Measurements from ENCODE around the gene LTB4R2. TPM values are rescaled to one million over a fixed set of nuclear protein-coding genes. Genes with fewer than 3 reads are reported as not detected.

LTB4R2 gene
- total and polyA plus RNA-seq, 2 donors (not counting 1 experiment from before 2014, with no cell fraction given) = 10.7 to 11.7 TPM

DNA sequence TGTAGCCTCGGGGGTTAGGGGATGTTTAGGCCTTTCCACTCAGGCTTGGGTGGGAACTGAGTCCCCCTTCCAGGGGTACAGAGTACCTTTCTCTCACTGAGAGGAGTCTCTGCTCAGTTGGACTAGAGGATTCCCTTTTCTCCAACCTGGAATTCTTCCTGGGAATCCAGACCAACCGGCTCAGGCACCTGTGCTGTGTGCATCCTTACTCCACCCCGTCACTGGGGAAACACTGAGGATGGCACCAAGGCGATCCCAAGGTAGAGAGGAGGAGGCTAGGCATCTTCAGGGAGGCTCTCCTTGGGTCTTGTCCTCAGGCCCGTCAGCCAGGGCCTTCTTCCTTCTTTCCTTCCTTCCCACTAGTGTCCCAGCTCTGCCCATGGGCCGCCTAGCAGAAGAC is 46.1 kb upstream of the LTB4R2 start:
- H3K4me1 ChIP-seq (ENCODE audit: control insufficient read depth in 2 of 2, insufficient read depth in 2 of 2, low read length in 2 of 2) = no peaks in the 10 kb centered on the region
- POLR2A ChIA-PET = no interaction called here

GRCh38 chr14:24264298-24264697 is 45.6 kb upstream of the LTB4R2 start:
- Histone ChIP-seq H3K36me3 (replicated peaks in 1 of 2; ENCODE audit: control extremely low read depth in 1 of 2, control insufficient read depth in 1 of 2, extremely low read depth in 1 of 2, insufficient read depth in 2 of 2, low read length in 1 of 2) (peaks cover 0 to 35% of the 10 kb centered on the region in 2 experiments), H2AFZ (ENCODE audit: insufficient read depth, low read depth, low read length, poor library complexity, severe bottlenecking) (no peak overlapping the region), H3K4me3 (ENCODE audit: control extremely low read depth in 1 of 5, extremely low read depth in 1 of 5, insufficient read depth in 1 of 5, low read depth in 2 of 5, low read length in 4 of 5) (no peak overlapping the region), H4K20me1 (ENCODE audit: control insufficient read depth, insufficient read depth, low read length, poor library complexity, severe bottlenecking) (no peaks in the 10 kb centered on the region), H3K79me2 (ENCODE audit: control insufficient read depth, insufficient read depth, low read length) (no peaks in the 10 kb centered on the region), H3K27ac (ENCODE audit: low read length in 2 of 2) (no peak overlapping the region), H3K4me1 (ENCODE audit: control insufficient read depth in 2 of 2, insufficient read depth in 2 of 2, low read length in 2 of 2) (no peaks in the 10 kb centered on the region), H3K9me3 (ENCODE audit: control extremely low read depth in 1 of 3, control insufficient read depth in 2 of 3, insufficient read depth in 1 of 3, low read length in 2 of 3) (no peaks in the 10 kb centered on the region), H3K27me3 (replicated peaks in 1 of 4; ENCODE audit: control extremely low read depth in 1 of 4, control insufficient read depth in 3 of 4, insufficient read depth in 4 of 4, low read length in 3 of 4) (no peaks in the 10 kb centered on the region), H3K4me2 (replicated peaks; ENCODE audit: low read depth, low read length, poor library complexity, severe bottlenecking) (no peak overlapping the region), H3K9ac (ENCODE audit: low read length) (no peak overlapping the region)
- 95% methylated on average over 6 of the region's 6 CpGs for WGBS (ENCODE audit: insufficient coverage)
- DNase-seq (no peak), ATAC-seq (ENCODE audit: low read depth) (no peak)
- TF ChIP-seq EZH2 (IDR thresholded peaks at IDR 0.05; ENCODE audit: borderline replicate concordance, insufficient read depth, low read depth, low read length, poor library complexity, severe bottlenecking) = no peak
- TF ChIP-seq, protein P1, sequence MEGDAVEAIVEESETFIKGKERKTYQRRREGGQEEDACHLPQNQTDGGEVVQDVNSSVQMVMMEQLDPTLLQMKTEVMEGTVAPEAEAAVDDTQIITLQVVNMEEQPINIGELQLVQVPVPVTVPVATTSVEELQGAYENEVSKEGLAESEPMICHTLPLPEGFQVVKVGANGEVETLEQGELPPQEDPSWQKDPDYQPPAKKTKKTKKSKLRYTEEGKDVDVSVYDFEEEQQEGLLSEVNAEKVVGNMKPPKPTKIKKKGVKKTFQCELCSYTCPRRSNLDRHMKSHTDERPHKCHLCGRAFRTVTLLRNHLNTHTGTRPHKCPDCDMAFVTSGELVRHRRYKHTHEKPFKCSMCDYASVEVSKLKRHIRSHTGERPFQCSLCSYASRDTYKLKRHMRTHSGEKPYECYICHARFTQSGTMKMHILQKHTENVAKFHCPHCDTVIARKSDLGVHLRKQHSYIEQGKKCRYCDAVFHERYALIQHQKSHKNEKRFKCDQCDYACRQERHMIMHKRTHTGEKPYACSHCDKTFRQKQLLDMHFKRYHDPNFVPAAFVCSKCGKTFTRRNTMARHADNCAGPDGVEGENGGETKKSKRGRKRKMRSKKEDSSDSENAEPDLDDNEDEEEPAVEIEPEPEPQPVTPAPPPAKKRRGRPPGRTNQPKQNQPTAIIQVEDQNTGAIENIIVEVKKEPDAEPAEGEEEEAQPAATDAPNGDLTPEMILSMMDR (IDR thresholded peaks at IDR 0.05) = no peak
- ChIA-PET CTCF (interaction anchor here (0.6 to 1.6 kb wide), 2 partner anchors 32 to 43 kb away, joined by 3 to 4 read pairs; no protein-coding TSS in a partner anchor), POLR2A (no interaction called here)
- H3K4me1 Mint-ChIP-seq = no peaks in the 10 kb centered on the region
- H3K4me3 Mint-ChIP-seq = no peak overlapping the region
- H3K27ac Mint-ChIP-seq = no peak overlapping the region
- intact Hi-C loops (cut with micrococcal nuclease) = no loop called here
- no peaks in the 10 kb centered on the region for H3K9me3 Mint-ChIP-seq (ENCODE audit: insufficient read depth)
- no peaks in the 10 kb centered on the region for H3K27me3 Mint-ChIP-seq

More for the DNA sequence above, 46.1 kb upstream of the LTB4R2 start:
- no peaks in the 10 kb centered on the region for H3K4me1 Mint-ChIP-seq
- H3K79me2 ChIP-seq (ENCODE audit: control insufficient read depth, insufficient read depth, low read length) = no peaks in the 10 kb centered on the region
- H3K9me3 ChIP-seq (ENCODE audit: control extremely low read depth in 1 of 3, control insufficient read depth in 2 of 3, insufficient read depth in 1 of 3, low read length in 2 of 3) = no peaks in the 10 kb centered on the region
- no peak overlapping the region for H3K27ac ChIP-seq (ENCODE audit: low read length in 2 of 2)
- no peak overlapping the region for H3K4me3 ChIP-seq (ENCODE audit: control extremely low read depth in 1 of 5, extremely low read depth in 1 of 5, insufficient read depth in 1 of 5, low read depth in 2 of 5, low read length in 4 of 5)
- ATAC-seq (ENCODE audit: low read depth) (no peak), DNase-seq (no peak)
- CTCF ChIA-PET = interaction anchor here (0.6 to 1.0 kb wide), 3 partner anchors 9 to 33 kb away, joined by 3 to 5 read pairs (median 3); no protein-coding TSS in a partner anchor
- no peaks in the 10 kb centered on the region for H3K27me3 ChIP-seq (replicated peaks in 1 of 4; ENCODE audit: control extremely low read depth in 1 of 4, control insufficient read depth in 3 of 4, insufficient read depth in 4 of 4, low read length in 3 of 4)
- H3K4me3 Mint-ChIP-seq = no peak overlapping the region
- no peaks in the 10 kb centered on the region for H3K27me3 Mint-ChIP-seq
- no peak overlapping the region for H3K9ac ChIP-seq (ENCODE audit: low read length)
- no peaks in the 10 kb centered on the region for H3K9me3 Mint-ChIP-seq (ENCODE audit: insufficient read depth)
- peaks cover 0 to 31% of the 10 kb centered on the region in 2 experiments for H3K36me3 ChIP-seq (replicated peaks in 1 of 2; ENCODE audit: control extremely low read depth in 1 of 2, control insufficient read depth in 1 of 2, extremely low read depth in 1 of 2, insufficient read depth in 2 of 2, low read length in 1 of 2)
- no peak overlapping the region for H3K4me2 ChIP-seq (replicated peaks; ENCODE audit: low read depth, low read length, poor library complexity, severe bottlenecking)
- H3K27ac Mint-ChIP-seq = no peak overlapping the region
- TF ChIP-seq, protein P1 (IDR thresholded peaks at IDR 0.05) = no peak
- no peak for TF ChIP-seq EZH2 (IDR thresholded peaks at IDR 0.05; ENCODE audit: borderline replicate concordance, insufficient read depth, low read depth, low read length, poor library complexity, severe bottlenecking)
- H2AFZ ChIP-seq (ENCODE audit: insufficient read depth, low read depth, low read length, poor library complexity, severe bottlenecking) = no peak overlapping the region
- H4K20me1 ChIP-seq (ENCODE audit: control insufficient read depth, insufficient read depth, low read length, poor library complexity, severe bottlenecking) = no peaks in the 10 kb centered on the region
- WGBS (ENCODE audit: insufficient coverage) = 100% methylated on average over 4 of the region's 6 CpGs
- intact Hi-C loops (cut with micrococcal nuclease) = no loop called here

Data from B cell (primary cell).